HEK293 (cell line): ENCODE data around the gene ARMC5.

Experiments
- CTCF ChIA-PET: fragments of 350-600 bp; formaldehyde crosslinking; extraction: SDS; loops from one replicate; lab custom pipeline; 2021; ENCODE audit warnings: antibody characterized with exemption; lab: Yijun Ruan, JAX
- POLR2A ChIA-PET: fragments of 300-600 bp; formaldehyde crosslinking; extraction: SDS; loops from one replicate; lab custom pipeline; 2020; ENCODE audit warnings: antibody characterized with exemption, inconsistent platforms; lab: Yijun Ruan, JAX
- H3K27ac ChIP-seq: fragments of 200-500 bp; sonication (Bioruptor generic); 2 replicates; pipeline ENCODE4 v1.5.1; 2014; ENCODE audit warnings: low read depth, low read length, control low read depth, inconsistent platforms; ENCODE audit errors: extremely low read depth
- H3K36me3 ChIP-seq, 2 experiments: fragments of 200-500 bp in 1 of 2; sonication (Bioruptor generic) in 1 of 2; 1 replicate in 1 of 2; 2 replicates in 1 of 2; pipeline ENCODE4 v1.5.1; 2014 to 2017; ENCODE audit warnings: inconsistent platforms in 2 of 2, low read length in 2 of 2; ENCODE audit not compliant: control insufficient read depth in 2 of 2, insufficient read depth in 1 of 2
- H3K4me1 ChIP-seq: fragments of 200-500 bp; sonication (Bioruptor generic); 2 replicates; pipeline ENCODE4 v1.5.1; 2014; ENCODE audit warnings: mild to moderate bottlenecking, low read length, inconsistent platforms; ENCODE audit not compliant: control insufficient read depth, insufficient read depth
- H3K4me3 ChIP-seq: 2 replicates; pipeline ENCODE4 v1.5.1; 2011; ENCODE audit warnings: low read depth, mild to moderate bottlenecking, control low read depth, low read length, moderate library complexity
- H3K9me3 ChIP-seq: fragments of 200-500 bp; sonication (Bioruptor generic); 2 replicates; pipeline ENCODE4 v1.5.1; 2014; ENCODE audit warnings: low read depth, low read length, inconsistent platforms; ENCODE audit not compliant: control insufficient read depth, insufficient read depth
- GFI1B ChIP-seq: fragments of 450-650 bp; formaldehyde crosslinking; IDR thresholded peaks from 2 replicates; pipeline ENCODE4 v1.5.1; 2016; ENCODE audit warnings: missing biosample characterization, missing genetic modification characterization
- SP3 ChIP-seq: fragments of 450-650 bp; formaldehyde crosslinking; IDR thresholded peaks from 2 replicates; pipeline ENCODE4 v1.5.1; 2016; ENCODE audit warnings: missing biosample characterization, missing genetic modification characterization
- SP7 ChIP-seq: fragments of 450-650 bp; formaldehyde crosslinking; IDR thresholded peaks from 2 replicates; pipeline ENCODE4 v1.5.1; 2016; ENCODE audit warnings: missing biosample characterization, missing genetic modification characterization
- TCF7L2 ChIP-seq: IDR thresholded peaks from 2 replicates; pipeline ENCODE4 v1.6.1; 2011; ENCODE audit warnings: low read depth, mild to moderate bottlenecking, inconsistent platforms, low read length, moderate library complexity, borderline replicate concordance
- ZBTB8A ChIP-seq: fragments of 450-650 bp; formaldehyde crosslinking; IDR thresholded peaks from 2 replicates; pipeline ENCODE4 v1.5.1; 2016; ENCODE audit warnings: missing biosample characterization, missing genetic modification characterization
- ZNF10 ChIP-seq: fragments of 450-650 bp; formaldehyde crosslinking; IDR thresholded peaks from 2 replicates; pipeline ENCODE4 v1.5.1; 2017; ENCODE audit warnings: missing biosample characterization, missing genetic modification characterization
- ZNF112 ChIP-seq: fragments of 450-650 bp; formaldehyde crosslinking; IDR thresholded peaks from 2 replicates; pipeline ENCODE4 v1.5.0; 2017; ENCODE audit warnings: missing biosample characterization, missing genetic modification characterization
- ZNF292 ChIP-seq: fragments of 450-650 bp; formaldehyde crosslinking; IDR thresholded peaks from 2 replicates; pipeline ENCODE4 v1.5.1; 2016; ENCODE audit warnings: low read depth, missing biosample characterization, missing genetic modification characterization, borderline replicate concordance
- ZNF311 ChIP-seq: fragments of 450-650 bp; formaldehyde crosslinking; IDR thresholded peaks from 2 replicates; pipeline ENCODE4 v1.5.1; 2017; ENCODE audit warnings: missing biosample characterization, missing genetic modification characterization, borderline replicate concordance
- ZNF37A ChIP-seq: fragments of 450-650 bp; IDR thresholded peaks from 2 replicates; pipeline ENCODE4 v1.5.1; 2018; ENCODE audit warnings: missing biosample characterization, missing genetic modification characterization
- ZNF426 ChIP-seq: fragments of 450-650 bp; formaldehyde crosslinking; IDR thresholded peaks from 2 replicates; pipeline ENCODE4 v1.5.1; 2017; ENCODE audit warnings: missing biosample characterization, missing genetic modification characterization, mild to moderate bottlenecking, inconsistent platforms, moderate library complexity
- ZNF48 ChIP-seq: fragments of 450-650 bp; formaldehyde crosslinking; IDR thresholded peaks from 2 replicates; pipeline ENCODE4 v1.5.1; 2016; ENCODE audit warnings: missing biosample characterization, missing genetic modification characterization
- ZNF510 ChIP-seq: fragments of 450-650 bp; formaldehyde crosslinking; IDR thresholded peaks from 2 replicates; pipeline ENCODE4 v1.5.1; 2018; ENCODE audit warnings: mild to moderate bottlenecking, missing genetic modification characterization, missing biosample characterization; ENCODE audit not compliant: insufficient replicate concordance
- ZNF521 ChIP-seq: fragments of 450-650 bp; formaldehyde crosslinking; IDR thresholded peaks from 2 replicates; pipeline ENCODE4 v1.5.1; 2017; ENCODE audit warnings: missing biosample characterization, mild to moderate bottlenecking, missing genetic modification characterization
- ZNF555 ChIP-seq: fragments of 450-650 bp; formaldehyde crosslinking; conservative IDR thresholded peaks from 2 replicates; pipeline ENCODE4 v1.5.1; 2017; ENCODE audit warnings: missing biosample characterization, mild to moderate bottlenecking, missing genetic modification characterization, inconsistent platforms
- ZNF560 ChIP-seq: fragments of 450-650 bp; formaldehyde crosslinking; IDR thresholded peaks from 2 replicates; pipeline ENCODE4 v1.5.1; 2017; ENCODE audit warnings: missing biosample characterization, missing genetic modification characterization, borderline replicate concordance
- ZNF664 ChIP-seq: fragments of 450-650 bp; formaldehyde crosslinking; IDR thresholded peaks from 2 replicates; pipeline ENCODE4 v1.5.1; 2016; ENCODE audit warnings: missing biosample characterization, missing genetic modification characterization
- ZNF791 ChIP-seq: fragments of 450-650 bp; formaldehyde crosslinking; IDR thresholded peaks from 2 replicates; pipeline ENCODE4 v1.5.1; 2016; ENCODE audit warnings: missing biosample characterization, missing genetic modification characterization
- TF ChIP-seq, protein P1 (sequence below): fragments of 450-650 bp; formaldehyde crosslinking; IDR thresholded peaks from 2 replicates; pipeline ENCODE4 v1.5.1; 2016; ENCODE audit warnings: missing biosample characterization, missing genetic modification characterization
- TF ChIP-seq, protein P2 (sequence below): fragments of 450-650 bp; formaldehyde crosslinking; conservative IDR thresholded peaks from 2 replicates; pipeline ENCODE4 v1.5.1; 2016; ENCODE audit warnings: low read depth, missing biosample characterization, missing genetic modification characterization
- TF ChIP-seq, protein P3 (sequence below): fragments of 450-650 bp; formaldehyde crosslinking; IDR thresholded peaks from 2 replicates; pipeline ENCODE4 v1.5.1; 2016; ENCODE audit warnings: missing biosample characterization, missing genetic modification characterization
- TF ChIP-seq, protein P4 (sequence below): IDR thresholded peaks from 2 replicates; pipeline ENCODE4 v1.6.1; 2011; ENCODE audit warnings: mild to moderate bottlenecking, low read depth, low read length, borderline replicate concordance
- TF ChIP-seq, protein P5 (sequence below): fragments of 450-650 bp; formaldehyde crosslinking; IDR thresholded peaks from 2 replicates; pipeline ENCODE4 v1.5.0; 2017; ENCODE audit warnings: missing biosample characterization, missing genetic modification characterization, borderline replicate concordance

The ARMC5 gene

DNA sequence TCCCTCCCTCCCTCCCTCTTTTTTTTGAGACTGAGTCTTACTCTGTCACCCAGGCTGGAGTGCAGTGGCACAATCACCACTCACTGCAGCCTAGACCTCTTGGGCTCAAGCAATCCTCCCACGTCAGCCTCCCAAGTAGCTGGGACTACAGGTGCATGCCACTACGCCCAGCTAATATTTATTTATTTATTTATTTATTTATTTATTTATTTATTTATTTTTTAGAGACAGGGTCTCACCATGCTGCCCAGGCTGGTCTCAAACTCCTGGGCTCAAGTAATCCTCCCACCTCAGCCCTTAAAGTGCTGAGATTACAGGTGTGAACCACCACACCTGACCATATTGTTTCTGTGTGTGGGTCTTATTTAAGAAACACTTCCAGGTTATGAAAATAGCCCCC, 42.3 kb upstream of the ARMC5 start (continued):
- TF ChIP-seq, protein P1, sequence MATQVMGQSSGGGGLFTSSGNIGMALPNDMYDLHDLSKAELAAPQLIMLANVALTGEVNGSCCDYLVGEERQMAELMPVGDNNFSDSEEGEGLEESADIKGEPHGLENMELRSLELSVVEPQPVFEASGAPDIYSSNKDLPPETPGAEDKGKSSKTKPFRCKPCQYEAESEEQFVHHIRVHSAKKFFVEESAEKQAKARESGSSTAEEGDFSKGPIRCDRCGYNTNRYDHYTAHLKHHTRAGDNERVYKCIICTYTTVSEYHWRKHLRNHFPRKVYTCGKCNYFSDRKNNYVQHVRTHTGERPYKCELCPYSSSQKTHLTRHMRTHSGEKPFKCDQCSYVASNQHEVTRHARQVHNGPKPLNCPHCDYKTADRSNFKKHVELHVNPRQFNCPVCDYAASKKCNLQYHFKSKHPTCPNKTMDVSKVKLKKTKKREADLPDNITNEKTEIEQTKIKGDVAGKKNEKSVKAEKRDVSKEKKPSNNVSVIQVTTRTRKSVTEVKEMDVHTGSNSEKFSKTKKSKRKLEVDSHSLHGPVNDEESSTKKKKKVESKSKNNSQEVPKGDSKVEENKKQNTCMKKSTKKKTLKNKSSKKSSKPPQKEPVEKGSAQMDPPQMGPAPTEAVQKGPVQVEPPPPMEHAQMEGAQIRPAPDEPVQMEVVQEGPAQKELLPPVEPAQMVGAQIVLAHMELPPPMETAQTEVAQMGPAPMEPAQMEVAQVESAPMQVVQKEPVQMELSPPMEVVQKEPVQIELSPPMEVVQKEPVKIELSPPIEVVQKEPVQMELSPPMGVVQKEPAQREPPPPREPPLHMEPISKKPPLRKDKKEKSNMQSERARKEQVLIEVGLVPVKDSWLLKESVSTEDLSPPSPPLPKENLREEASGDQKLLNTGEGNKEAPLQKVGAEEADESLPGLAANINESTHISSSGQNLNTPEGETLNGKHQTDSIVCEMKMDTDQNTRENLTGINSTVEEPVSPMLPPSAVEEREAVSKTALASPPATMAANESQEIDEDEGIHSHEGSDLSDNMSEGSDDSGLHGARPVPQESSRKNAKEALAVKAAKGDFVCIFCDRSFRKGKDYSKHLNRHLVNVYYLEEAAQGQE (tag by site-specific recombination), result peak; percentile 63
- TF ChIP-seq ZNF560 (tag by site-specific recombination) (peak; percentile 75; the same call in 1 of the 2 replicates), ZNF510 (peak; percentile 41), ZNF555 (peak; percentile 72), ZBTB8A (tag by site-specific recombination) (peak; percentile 68), ZNF426 (tag by site-specific recombination) (peak; percentile 73), ZNF664 (tag by site-specific recombination) (peak; percentile 27; the same call in 1 of the 2 replicates), ZNF292 (tag by site-specific recombination) (peak; percentile 63; the same call in 1 of the 2 replicates)
- TF ChIP-seq, protein P2, sequence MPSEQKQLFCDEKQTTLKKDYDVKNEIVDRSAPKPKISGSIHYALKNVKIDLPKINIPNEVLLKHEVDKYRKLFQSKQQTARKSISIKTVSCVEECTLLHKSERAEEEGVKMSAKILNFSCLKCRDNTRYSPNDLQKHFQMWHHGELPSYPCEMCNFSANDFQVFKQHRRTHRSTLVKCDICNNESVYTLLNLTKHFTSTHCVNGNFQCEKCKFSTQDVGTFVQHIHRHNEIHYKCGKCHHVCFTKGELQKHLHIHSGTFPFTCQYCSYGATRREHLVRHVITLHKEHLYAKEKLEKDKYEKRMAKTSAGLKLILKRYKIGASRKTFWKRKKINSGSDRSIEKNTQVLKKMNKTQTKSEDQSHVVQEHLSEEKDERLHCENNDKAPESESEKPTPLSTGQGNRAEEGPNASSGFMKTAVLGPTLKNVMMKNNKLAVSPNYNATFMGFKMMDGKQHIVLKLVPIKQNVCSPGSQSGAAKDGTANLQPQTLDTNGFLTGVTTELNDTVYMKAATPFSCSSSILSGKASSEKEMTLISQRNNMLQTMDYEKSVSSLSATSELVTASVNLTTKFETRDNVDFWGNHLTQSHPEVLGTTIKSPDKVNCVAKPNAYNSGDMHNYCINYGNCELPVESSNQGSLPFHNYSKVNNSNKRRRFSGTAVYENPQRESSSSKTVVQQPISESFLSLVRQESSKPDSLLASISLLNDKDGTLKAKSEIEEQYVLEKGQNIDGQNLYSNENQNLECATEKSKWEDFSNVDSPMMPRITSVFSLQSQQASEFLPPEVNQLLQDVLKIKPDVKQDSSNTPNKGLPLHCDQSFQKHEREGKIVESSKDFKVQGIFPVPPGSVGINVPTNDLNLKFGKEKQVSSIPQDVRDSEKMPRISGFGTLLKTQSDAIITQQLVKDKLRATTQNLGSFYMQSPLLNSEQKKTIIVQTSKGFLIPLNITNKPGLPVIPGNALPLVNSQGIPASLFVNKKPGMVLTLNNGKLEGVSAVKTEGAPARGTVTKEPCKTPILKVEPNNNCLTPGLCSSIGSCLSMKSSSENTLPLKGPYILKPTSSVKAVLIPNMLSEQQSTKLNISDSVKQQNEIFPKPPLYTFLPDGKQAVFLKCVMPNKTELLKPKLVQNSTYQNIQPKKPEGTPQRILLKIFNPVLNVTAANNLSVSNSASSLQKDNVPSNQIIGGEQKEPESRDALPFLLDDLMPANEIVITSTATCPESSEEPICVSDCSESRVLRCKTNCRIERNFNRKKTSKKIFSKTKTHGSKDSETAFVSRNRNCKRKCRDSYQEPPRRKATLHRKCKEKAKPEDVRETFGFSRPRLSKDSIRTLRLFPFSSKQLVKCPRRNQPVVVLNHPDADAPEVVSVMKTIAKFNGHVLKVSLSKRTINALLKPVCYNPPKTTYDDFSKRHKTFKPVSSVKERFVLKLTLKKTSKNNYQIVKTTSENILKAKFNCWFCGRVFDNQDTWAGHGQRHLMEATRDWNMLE (tag by site-specific recombination), result peak; percentile 81

DNA sequence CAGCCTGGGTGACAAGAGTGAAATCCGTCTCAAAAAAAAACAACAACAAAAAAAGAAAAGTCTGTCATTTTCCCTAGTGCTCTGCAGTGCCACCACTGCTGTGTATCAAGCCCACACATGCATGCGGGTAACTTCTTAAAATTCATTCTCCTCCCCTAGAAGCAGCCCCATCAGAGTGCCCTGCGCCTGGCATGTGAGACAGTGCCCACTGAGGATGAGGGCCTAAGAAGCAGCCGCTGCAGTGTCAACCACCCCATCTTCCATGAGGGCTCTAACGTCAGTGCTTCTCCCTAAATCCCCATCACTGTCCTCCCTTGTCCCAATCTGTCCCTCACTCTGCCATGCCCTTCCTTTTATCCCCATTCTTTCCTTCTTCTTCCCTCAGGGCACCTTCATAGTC, 41.4 kb upstream of the ARMC5 start:
- ChIA-PET CTCF (interaction anchor here (0.6 kb wide), 1 partner anchor 22 kb away, joined by 3 read pairs; no protein-coding TSS in a partner anchor), POLR2A (no interaction called here)
- H3K36me3 ChIP-seq, result no peaks in the 10 kb centered on the region

More for the DNA sequence above, 41.4 kb upstream of the ARMC5 start:
- H3K4me1 ChIP-seq, result no peaks in the 10 kb centered on the region
- TF ChIP-seq SP3 (tag by site-specific recombination) (no peak), TCF7L2 (no peak), ZNF311 (tag by site-specific recombination) (no peak), ZNF112 (tag by site-specific recombination) (no peak), ZNF48 (tag by site-specific recombination) (no peak), ZNF10 (tag by site-specific recombination) (no peak), ZNF510 (no peak), ZNF37A (tag by site-specific recombination) (no peak), ZNF521 (tag by site-specific recombination) (no peak), SP7 (tag by site-specific recombination) (no peak), GFI1B (tag by site-specific recombination) (no peak), ZNF791 (no peak)
- TF ChIP-seq, protein P3, sequence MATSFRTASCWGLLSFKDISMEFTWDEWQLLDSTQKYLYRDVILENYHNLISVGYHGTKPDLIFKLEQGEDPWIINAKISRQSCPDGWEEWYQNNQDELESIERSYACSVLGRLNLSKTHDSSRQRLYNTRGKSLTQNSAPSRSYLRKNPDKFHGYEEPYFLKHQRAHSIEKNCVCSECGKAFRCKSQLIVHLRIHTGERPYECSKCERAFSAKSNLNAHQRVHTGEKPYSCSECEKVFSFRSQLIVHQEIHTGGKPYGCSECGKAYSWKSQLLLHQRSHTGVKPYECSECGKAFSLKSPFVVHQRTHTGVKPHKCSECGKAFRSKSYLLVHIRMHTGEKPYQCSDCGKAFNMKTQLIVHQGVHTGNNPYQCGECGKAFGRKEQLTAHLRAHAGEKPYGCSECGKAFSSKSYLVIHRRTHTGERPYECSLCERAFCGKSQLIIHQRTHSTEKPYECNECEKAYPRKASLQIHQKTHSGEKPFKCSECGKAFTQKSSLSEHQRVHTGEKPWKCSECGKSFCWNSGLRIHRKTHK, result no peak
- TF ChIP-seq, protein P4, sequence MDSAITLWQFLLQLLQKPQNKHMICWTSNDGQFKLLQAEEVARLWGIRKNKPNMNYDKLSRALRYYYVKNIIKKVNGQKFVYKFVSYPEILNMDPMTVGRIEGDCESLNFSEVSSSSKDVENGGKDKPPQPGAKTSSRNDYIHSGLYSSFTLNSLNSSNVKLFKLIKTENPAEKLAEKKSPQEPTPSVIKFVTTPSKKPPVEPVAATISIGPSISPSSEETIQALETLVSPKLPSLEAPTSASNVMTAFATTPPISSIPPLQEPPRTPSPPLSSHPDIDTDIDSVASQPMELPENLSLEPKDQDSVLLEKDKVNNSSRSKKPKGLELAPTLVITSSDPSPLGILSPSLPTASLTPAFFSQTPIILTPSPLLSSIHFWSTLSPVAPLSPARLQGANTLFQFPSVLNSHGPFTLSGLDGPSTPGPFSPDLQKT, result no peak
- TF ChIP-seq, protein P5, sequence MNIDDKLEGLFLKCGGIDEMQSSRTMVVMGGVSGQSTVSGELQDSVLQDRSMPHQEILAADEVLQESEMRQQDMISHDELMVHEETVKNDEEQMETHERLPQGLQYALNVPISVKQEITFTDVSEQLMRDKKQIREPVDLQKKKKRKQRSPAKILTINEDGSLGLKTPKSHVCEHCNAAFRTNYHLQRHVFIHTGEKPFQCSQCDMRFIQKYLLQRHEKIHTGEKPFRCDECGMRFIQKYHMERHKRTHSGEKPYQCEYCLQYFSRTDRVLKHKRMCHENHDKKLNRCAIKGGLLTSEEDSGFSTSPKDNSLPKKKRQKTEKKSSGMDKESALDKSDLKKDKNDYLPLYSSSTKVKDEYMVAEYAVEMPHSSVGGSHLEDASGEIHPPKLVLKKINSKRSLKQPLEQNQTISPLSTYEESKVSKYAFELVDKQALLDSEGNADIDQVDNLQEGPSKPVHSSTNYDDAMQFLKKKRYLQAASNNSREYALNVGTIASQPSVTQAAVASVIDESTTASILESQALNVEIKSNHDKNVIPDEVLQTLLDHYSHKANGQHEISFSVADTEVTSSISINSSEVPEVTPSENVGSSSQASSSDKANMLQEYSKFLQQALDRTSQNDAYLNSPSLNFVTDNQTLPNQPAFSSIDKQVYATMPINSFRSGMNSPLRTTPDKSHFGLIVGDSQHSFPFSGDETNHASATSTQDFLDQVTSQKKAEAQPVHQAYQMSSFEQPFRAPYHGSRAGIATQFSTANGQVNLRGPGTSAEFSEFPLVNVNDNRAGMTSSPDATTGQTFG (tag by site-specific recombination), result no peak
- TF ChIP-seq, all 188 proteins: peak for 0
- H3K9me3 ChIP-seq, result no peaks in the 10 kb centered on the region
- no peak overlapping the region for H3K4me3 ChIP-seq
- H3K27ac ChIP-seq, result no peak overlapping the region
